COLO668 (cell line): ENCODE measurements around the gene LLGL1.

Experiments used
- DNase-seq: peaks from one replicate; lab custom pipeline; 2025; ENCODE audit not compliant: unreplicated experiment; lab: John Stamatoyannopoulos, UW

Gene LLGL1

DNA sequence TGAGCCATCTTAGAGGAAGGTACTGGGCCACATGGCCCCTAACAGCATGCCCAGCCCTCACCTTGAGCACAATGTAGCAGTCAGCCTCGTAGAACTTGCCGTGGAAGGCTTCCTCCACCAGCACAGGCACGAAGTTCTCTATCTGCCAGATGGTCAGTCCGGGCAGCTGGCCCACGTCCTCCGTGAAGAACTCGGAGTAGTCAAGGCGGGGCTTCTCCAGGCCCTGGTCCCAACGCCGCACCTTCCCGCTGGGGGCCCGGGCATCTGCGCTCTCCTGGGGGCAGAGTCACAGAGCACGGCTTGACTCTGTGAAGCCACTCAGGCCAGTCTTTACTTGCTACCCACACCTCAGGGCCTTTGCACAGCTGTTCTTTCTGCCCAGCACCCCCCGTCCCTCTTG lies 25.8 kb downstream of the LLGL1 start:
- DNase-seq = no peak

DNA sequence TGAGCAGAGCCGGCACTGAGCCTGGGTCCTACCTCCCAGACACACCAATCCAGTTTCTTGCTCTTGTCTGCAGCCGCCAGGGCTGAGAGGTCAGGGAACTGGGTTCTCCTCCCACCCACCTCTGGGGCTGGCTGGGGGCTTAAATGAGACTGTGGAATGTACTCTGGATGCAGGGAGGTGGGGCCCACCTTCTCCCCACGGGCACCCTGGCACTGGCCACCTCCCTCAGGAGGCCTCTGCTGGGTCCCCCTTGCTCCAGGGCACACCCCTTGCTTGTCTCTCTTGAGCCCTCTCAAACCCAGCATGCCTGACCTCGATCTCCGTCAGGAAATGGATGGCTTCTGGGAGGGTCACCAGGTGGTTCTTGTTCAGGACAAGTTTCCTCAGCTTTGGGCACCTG lies 26.7 kb downstream of the LLGL1 start:
- DNase-seq = no peak

DNA sequence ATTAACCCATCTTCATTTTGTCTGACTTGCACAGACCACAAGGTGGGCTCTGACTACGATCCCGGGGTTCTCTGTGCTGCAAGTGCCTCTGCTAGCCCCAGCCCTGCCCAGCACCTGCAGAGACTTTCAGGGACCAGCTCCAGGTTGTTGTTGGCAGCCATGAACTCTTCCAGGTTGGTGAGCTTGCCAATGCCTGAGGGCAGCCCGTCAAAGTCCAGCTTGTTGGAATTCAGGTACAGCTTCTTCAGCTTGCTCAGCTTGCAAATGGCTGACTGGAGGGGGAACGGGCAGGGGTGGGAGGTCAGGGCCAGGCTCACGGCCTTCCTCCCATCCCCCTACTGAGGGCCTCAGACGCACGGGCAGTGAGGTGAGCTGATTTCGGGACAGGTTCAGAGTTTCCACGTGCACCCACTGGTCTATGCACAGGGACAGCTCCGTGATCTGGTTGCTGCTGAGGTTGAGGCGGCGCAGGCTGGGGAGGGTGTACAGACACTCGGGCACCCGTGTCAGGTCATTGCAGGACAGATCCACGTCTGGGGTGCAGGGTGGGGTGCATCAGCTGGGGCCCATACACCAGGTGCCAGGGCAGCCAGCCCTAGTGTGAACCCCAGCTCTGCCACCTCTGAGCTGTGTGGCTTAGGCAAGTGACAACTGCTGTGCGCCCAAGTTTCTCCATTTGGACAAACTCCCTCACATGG lies 27.9 kb downstream of the LLGL1 start:
- no peak for DNase-seq

DNA sequence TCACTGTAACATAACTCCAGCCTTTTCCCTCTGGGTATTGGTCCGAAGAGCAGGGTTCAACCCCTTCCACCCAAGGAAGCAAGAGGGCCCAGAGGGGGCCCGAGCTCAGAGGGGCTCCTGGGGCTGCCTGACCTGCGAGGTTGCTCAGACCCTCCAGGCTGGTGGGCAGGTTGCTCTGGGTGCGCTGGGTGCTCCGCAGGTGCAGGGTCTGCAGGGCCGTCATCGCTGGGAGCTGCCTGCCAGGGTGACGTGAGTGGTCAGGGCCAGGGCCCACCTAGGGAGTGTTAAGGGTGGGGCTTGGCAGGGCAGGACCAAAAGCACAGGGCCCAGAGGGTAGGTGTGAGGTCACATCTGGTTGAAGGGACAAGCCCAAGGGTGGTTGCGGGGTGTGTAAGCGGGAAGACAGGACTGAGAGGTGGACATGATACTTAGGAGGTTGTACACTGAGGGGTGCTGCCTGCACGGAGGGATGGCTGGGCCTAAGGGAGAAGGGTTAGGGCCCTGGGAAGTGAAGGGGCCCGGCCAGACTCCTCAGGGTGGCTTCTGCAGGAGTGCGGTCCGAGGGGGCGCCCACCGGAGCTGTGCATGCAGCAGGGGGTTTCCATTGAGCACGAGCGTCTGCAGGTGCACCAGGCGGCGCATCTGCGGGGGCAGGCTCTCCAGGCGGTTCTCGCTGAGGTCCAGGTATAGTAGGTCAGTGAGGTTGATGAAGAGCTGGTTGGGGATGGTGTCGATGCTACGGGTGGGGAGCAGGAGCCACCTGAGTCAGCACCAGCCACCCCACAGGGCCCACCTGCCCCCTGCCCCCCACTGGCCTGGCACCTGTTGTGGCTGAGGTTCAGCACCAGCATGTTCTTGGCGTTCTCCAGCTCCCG lies 28.7 kb downstream of the LLGL1 start:
- DNase-seq = no peak

DNA sequence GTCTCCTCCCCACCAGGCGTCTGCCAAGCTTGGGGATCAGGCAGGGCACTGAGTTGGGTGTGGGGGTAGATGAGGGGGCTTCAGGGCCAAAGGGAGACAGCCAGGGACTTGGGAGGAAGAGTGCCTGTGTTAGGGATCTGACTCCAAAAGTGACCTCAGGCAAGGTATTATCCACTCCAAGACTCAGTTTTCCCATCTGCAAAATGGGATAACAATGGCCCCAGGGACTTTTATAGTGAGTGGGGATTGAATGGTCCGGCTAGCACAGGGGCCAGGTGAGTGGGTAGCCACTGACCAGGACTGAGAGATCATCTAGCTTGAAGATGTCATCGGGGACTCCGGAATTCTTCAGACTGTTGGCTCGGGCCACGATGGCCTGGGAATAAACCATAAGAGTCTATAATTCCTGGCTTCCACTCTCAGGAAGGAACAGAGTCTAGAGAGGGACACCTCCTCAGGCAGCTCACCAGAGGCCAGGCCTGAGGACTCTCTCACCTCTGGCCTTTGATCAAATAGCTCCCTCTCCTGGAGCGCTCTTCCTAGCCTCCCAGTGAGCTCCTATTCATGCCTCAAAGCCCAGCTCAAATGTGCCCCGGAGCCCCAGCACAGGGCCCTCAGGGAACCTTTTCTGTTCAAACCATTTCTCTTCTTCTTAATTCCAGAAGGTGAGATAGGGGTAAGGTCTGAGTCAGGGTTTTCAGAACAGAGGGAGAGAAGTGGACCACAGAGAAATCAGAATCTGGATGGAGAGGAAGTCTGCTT lies 29.6 kb downstream of the LLGL1 start:
- DNase-seq = no peak

DNA sequence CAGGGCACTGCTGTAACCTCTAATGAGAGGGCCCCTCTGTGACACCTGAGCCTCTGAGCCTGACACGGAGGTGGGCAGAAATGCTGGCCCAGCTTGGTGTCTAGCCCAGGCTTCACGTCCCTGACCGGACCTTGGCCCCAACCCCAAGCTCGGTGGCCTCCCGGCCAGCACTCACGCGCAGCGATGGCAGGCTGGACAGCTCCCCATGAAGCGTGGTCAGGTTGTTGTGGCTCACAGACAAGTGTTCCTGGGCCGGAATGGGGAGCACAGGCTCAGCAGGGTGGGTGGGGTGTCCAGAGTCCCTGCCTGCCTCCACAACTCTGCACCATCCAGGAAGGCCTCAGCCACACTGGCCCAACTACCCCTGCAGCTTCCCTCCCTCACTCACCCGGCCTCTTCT lies 30.9 kb downstream of the LLGL1 start:
- no peak for DNase-seq

DNA sequence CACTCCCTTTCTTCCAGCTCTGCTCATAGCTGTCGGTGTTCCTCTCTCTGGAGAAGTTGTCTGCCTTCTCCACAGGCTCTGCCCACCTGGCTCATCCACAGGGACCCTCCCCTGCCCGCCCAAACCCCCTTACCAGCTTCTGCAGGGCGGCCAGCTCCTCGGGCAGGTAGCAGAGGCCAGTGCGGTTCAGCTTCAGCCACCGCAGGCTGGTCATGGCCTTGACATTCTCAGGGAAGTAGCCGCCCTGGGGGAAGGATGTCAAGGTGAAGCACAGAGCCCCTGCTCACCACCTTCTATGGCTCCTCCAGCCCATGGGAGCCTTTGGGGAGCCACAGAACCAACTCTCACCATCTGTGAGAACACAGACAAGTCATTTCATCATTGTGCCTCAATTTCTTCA lies 31.3 kb downstream of the LLGL1 start:
- no peak for DNase-seq

DNA sequence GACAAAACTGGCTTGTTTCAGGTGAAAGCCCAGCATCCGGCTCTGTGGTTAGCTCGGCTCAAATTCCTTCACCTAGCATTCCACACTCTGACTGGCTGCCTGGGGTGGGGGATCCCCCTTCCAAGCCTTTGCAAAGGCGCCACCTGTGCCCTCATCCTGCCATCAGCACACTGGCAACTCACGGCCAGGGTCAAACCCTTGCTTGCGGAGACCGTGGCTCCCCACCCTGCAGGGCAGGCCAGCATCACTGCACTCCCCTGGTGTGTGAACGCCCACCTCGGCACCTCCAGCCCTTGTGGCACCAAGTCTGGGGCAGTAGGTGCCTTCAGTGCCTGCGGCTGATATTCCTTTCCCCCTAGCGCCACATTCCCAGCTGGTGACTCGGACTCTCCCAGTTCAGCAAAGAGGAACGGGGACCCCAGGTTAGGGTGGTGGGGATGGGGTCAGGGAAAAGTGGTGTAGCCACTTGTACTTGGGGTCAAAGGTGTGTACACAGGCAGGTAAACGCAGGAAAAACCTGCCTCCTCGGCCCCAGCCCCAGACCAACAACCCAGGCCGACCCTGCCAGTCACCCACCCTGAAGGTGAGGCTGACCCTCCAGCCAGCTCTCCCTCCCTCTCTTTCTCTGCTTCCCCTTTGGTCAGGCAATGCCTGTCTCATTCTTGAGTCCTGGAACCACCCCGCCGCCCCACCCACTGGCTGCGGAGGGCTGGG lies 32.0 kb downstream of the LLGL1 start:
- DNase-seq = no peak

DNA sequence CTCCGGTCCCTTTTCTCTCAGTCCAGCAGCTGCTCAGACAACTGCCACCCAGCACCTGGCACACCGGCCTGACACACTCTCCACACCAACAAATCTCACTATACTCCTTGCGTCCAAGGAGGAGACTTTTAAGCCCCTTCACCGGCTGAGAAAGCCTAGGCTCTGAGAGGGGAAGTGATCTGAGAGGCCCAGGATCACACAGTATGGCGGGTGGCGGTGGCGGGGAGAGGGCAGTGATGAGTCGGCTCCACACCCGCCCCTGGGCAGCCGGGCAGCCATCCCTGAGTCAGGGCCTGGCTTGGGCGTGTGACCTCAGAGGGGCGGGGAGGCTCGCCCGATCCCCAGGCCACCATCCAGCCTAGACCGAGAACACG lies 32.5 kb downstream of the LLGL1 start:
- peak; percentile 53 for DNase-seq

DNA sequence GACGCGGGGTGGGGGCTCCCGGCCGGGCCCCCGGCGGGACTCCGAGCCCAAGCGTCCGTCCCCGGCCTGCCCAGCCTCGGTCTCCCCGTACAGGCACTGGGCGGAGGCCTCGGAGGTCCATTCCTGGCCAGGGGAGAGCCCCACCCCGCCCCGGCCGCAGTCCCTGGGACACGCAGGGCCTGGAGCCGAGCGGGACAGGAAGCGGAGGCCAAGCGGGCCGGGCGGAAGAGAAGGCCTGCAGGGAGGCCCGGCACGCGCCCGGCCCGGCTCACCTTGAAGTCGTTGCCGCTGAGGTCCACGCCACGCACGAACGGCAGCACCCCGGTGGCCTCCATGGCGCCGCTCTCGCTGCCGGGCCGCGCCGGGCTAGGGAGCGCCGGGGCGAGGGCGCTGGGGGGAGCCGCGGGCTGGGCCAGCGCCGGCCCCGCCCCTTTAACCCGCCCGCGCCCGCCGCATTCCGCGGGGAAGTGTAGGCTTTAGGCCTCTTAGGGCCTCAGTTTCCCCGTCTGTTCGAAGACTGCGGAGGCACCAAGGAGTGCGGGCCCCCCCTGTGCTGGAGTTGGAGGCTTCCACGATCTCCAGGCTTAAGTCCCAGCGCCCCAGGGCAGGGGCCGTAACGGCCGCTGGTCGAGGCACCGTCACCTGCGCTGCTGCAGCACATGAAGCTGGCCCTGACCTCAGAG lies 33.1 kb downstream of the LLGL1 start, which contains the start of gene FLII:
Gene FLII (minus strand): TSS at position 383 of the 683 bp plus-strand sequence. CDS start 48 bp downstream, at position 335.
- peak; percentile 60 for DNase-seq

DNA sequence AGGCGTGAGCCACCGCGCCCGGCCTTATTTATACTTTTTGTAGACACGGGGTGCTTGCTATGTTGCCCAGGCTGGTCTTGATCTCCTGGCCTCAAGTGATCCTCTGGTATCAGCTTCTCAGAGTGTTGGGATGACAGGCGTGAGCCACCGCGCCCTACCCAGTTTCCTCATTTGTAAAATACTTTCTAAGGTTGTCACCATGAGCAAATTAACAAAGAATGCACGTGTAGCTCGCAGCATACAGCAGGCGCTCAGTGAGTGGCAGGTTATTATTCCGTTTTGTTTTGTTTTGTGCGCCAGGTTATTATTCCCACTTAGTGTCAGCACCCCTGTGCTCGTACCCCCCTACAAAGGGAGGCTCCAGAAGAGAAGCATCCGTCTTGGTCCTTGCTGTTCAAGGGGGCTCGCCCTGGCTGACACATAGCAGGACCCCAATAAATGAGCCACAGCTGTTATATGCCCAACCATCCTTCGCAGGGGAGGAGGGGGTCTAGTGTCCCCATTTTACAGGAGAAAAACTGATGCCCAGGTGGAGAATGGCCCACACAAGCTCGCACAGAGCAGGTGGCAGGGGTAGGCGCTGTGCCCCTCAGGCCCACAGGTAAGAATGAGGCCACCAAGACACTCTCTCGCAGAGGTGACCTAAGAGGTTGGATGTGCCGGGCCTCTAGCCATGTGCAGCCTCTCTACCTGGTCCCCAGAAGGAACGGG lies 34.3 kb downstream of the LLGL1 start:
- no peak for DNase-seq

DNA sequence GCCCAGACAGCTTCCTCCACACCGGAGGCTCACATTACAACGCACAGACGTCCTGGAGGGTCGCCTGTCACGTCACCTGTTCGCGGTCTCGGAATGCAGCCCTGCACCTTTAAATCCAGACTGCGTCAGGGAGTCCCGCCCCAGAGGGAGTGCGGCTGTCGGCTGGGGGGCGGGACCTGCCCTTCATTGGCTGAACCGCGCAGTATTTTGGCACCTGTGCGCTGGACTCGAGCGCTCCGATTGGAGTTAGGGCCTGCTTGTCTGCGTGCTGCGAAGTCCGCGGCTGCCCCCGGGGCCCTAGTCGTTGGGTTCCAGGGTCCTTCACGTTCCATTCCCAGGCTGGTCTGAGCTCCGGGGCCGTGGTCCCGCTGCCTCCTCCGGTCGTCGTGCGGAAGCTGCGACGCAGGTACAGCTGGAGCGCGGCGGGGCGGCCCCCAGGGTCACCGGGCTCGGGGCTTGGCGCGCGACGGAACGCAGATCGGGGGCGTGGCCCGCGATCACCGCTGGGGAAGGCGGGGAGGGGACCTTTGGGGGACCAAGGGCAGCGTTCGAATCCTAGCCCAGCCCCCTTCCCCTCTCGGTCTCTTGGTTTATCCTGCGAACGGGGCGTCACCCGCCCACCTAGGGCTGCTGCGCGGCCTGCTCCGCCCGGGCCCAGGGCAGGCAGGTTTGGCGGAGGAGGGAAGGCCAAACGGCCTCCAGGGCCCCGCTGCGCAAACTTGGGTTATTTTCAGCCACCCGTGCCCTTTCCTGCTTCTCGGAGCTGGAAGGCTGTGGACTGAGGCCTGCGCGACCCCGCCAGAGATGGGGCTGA lies 35.1 kb downstream of the LLGL1 start, which contains the start of gene MIEF2:
Gene MIEF2 (plus strand): TSS at position 331 of the 814 bp plus-strand sequence. CDS start 2,059 bp downstream, outside the sequence.
- peak; percentile 88 for DNase-seq

DNA sequence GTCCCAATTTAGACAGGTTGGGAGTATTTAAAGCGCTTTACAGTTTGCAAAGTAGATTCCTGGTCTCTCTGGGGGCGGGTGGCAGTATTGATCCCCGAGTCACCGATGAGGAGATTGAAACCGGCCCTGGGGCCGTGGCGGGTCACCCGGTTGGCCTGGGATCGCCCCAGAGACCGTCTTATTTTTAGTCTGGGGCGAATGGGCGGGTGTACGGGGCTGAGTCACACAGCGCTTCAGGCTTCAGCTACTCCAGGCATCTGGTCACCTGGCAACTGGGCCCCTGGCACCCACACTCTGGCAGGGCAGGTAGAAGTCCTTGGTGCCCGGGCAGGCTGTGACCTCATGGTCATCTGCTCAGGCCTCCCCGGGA lies 35.7 kb downstream of the LLGL1 start:
- DNase-seq = peak; percentile 51

DNA sequence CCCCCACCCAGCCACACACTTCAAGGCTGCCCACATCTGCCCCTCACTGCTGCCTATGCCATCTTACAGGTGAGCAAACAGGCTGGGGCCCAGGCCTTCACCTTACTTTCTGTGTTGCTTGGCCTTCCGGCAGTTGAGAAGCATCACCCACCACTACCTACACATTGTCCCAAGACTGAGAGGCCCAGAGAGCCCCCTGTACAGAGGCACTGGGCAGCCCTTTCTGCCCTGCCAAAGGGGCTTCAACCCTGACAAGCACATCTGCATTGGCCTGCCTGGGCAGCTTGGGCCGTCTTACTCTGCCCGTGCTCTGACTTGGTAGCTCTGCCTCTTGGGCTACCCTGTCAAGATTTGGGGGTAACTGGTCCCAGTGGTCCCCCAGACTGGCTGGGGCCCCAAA lies 36.2 kb downstream of the LLGL1 start:
- DNase-seq = no peak

DNA sequence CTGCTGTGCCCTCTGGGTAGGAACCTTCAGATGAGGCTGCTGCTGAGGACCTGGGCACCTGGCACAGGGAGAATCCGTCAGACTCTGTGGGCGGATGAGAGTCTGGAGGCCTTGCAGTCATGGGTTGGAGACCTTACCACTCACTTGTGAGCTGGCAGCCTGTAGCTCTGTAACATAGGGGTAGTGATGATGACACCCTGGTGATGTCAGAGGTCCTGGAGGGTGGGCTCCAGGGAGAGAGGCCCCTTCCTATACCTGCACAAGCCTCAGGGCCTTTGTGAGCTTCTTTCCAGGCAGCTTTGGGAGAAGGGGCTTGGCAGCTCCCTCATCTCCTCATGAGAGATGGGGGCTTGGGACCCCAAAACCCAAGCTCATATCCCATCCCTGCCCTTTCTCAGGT lies 36.7 kb downstream of the LLGL1 start:
- DNase-seq = no peak

DNA sequence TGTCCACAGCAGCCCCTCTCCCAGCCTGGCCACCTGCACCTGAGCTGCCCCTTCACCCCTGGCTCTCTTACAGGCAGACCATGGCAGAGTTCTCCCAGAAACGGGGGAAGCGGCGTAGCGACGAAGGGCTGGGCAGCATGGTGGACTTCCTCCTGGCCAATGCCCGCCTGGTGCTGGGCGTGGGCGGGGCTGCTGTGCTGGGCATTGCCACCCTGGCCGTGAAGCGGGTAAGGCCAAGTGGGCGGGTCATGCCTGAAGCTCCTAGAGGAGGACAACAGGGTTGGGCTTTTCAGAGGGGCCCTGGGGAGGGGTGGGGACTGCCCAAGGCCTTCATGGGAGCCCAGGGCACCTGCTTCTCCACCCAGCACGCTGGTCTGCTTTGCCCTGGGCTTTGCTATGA lies 37.2 kb downstream of the LLGL1 start:
- DNase-seq = no peak

DNA sequence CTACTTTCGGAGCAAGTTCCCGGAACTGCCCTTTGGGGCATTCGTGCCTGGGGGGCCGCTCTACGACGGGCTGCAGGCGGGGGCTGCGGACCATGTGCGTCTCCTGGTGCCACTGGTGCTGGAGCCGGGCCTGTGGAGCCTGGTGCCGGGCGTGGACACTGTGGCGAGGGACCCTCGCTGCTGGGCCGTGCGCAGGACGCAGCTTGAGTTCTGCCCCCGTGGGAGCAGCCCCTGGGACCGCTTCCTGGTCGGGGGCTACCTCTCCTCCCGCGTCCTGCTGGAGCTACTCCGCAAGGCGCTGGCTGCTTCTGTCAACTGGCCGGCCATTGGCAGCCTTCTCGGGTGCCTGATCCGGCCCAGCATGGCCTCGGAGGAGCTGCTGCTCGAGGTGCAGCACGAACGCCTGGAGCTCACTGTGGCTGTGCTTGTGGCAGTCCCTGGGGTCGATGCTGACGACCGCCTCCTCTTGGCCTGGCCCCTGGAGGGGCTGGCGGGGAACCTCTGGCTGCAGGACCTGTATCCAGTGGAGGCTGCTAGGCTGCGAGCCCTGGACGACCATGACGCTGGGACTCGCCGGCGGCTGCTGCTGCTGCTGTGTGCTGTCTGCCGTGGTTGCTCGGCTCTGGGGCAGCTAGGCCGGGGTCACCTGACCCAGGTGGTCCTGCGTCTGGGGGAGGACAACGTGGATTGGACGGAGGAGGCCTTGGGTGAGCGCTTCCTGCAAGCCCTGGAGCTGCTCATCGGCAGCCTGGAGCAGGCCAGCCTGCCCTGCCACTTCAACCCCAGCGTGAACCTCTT lies 38.6 kb downstream of the LLGL1 start:
- DNase-seq = no peak

DNA sequence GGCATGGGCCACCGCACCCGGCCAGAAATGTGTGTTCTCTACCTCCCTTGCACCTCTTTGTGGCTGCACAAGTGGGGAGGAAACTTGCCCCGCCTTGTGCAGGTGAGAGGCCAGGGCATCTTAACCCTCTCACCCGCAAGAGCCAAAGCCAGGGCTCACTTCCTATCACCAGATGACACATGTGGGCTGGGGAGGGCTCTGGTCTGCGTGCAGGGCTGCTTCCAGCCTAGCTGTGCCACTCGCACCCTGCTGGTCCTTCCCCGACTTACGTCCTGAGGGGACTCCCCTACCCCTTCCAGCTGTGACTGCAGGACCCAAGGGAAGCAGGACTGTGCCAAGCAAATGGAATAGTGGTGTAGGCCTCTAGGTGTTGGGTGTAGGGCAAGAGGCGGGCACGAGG lies 41.9 kb downstream of the LLGL1 start:
- no peak for DNase-seq
